SHP77 (cell line): ENCODE measurements around the gene RIMBP2.

ENCODE experiments used
- DNase-seq, 2 experiments: peaks; one replicate each; lab custom pipeline; 2025; lab: John Stamatoyannopoulos, UW

Gene RIMBP2

DNA sequence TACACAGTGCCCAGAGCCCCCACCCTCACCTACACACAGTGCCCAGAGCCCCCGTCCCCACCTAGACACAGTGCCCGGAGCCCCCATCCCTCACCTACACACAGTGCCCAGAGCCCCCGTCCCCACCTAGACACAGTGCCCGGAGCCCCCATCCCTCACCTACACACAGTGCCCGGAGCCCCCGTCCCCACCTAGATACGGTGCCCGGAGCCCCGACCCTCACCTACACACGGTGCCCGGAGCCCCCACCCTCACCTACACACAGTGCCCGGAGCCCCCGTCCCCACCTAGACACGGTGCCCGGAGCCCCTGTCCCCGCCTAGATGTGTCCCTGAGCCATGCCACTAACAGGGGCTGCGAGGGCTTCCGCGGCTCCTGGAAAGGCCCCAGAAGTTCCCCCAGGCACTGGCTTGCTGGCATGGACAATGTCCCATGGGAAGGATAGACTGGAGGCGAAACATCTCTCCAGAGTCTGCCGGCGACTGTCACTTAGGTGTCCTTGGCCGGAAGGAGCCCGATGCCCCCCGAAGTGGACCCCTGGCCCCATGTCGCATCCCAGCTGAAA, 232.4 kb downstream of the RIMBP2 start:
- DNase-seq: no peak

DNA sequence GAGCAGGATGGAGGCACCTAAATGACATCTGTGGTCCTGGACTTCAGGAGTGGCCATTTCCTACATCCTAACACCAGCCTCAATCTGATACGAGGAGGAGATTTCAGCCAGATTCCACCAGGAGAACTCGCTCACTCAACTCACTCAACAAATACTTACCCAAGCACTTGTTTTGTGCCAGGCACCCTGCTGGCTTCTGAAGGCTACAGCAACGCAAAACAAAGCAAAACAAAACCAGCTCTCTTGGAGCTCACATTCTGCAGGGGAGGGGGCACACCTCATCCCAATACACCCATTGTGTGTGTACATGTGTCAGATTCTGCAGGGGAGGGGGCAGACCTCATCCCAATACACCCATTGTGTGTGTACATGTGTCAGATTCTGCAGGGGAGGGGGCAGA, 233.7 kb downstream of the RIMBP2 start:
- DNase-seq: no peak

DNA sequence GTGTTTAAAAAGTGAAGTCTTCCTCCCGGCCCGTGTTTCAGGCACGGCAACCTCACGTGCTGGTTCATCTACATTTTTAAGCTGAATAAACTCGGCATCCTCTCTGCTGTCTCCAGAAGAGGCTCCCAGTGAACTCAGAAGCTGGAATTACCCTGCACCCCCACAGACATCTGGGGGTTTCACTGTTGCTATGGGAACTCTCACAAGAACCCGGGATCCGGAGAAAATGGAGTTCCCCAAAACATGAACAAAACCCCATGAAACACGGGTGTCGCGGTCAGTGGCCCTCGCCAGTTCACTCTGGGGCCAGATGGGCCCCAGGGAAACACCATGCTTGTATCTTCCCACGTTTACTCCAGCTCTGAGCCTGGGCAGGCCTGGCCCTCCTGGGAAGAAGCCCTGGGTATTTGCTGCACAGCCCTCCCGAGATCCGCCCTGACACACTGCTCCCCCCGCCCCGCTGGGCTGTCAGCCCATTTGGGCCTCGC, 234.7 kb downstream of the RIMBP2 start:
- no peak for DNase-seq

DNA sequence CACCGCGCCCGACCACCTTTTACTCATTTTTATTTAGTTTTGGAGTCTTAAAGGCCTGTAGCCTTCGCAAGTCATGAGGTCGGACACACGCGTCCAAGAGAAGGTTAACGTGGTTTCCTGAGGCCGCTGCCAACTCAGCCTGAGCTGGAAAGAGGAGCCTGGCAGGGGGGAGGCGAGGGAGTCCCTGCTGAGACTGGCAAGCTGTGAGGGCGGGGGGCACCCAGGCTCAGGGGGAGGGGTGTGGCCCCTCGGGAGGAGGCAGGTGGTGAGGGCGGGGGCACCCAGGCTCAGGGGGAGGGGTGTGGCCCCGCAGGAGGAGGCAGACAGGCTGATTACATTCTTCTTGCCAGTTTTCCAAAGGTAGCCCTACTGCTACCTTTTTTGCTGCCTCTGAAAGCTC, 235.2 kb downstream of the RIMBP2 start:
- DNase-seq: no peak

DNA sequence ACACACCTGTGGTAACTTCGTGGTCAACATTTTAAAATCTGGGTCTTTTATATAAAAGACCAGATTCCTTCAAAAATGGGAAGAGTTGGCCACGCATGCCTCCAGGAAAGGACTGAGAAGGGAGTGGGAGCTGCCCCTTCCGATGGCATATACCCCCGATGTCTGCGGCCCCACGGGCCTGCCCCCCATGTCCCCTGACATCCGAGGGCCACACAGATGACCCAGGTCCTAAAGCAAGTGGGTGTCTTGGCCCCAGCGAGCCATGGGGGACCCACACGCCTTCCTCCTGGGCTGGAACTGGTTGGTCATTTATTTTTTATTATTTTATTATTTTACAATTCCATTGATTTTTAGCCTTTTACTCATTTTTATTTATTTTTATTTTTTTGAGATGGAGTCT, 235.9 kb downstream of the RIMBP2 start:
- no peak for DNase-seq

DNA sequence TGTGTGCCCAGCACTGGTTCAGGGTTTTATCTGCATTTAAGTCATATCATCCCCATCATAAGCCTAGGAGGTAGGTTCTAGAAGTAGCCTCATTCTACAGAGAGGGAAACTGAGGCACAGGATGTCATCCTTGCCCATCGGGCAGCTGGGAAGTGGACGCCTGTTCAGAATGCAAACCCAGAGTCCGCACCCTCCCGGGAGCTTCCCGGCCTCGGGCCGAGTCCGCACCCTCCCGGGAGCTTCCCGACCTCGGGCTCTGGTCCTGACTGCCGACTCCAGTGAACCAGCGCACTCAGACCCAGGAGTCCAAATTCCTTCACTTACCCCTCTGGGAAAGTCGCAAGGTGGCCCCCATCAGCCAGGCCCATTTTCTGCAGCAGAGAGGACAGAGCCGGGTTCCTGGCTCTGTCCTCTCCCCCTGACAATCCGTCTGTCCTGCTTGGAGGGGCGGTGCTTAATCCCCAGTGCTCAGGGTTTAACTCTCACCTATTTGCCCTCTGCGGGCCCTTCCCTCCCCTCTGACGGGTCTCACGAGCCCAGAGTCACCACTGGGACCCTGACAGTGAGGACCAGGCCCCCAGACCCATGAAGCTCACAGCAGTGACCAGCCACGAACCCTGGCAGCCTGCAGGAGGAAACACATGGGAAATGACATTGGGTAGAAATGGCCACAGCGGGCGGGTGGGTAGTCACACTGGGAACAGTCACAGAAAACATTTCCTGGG, 236.5 kb downstream of the RIMBP2 start:
- no peak for DNase-seq

DNA sequence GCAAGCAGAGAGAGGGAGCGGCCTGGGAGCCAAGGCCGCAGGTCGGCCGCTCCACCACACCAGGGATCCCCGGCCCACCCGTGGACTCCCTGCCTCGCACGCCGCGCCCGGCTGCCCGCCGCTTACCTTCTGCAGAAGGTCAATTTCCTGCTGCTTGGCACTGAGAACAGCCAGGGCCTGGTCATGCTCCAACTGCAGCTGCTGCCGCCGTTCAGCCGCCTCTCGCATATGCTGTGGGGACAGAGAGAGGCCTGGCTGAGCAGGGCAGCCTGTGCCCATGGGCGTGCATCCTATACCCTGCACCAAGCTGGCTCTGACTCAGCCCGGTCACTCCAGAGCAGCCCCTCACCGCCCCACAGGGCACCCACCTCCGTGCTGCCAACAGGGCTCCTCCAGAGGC, 237.3 kb downstream of the RIMBP2 start:
- DNase-seq: no peak

DNA sequence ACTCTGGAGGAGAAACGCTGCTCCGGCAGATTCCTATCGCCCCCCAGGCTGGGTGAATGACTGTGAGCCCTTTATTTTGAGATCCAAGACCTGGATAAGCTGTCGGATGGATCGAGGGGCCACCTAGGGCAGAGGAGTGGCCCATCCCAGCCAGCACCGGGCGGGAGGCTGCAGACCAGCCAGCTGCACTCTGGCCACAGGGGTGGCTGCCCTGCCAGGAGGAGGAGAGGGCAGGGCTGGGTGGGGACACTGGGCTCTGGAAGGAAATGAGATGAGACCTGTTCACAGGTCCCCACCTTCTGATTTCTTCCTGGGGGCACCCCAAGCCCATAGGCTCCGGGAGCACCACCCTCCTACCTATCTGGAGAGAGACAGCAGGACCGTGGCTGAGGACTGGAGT, 238.4 kb downstream of the RIMBP2 start:
- no peak for DNase-seq

DNA sequence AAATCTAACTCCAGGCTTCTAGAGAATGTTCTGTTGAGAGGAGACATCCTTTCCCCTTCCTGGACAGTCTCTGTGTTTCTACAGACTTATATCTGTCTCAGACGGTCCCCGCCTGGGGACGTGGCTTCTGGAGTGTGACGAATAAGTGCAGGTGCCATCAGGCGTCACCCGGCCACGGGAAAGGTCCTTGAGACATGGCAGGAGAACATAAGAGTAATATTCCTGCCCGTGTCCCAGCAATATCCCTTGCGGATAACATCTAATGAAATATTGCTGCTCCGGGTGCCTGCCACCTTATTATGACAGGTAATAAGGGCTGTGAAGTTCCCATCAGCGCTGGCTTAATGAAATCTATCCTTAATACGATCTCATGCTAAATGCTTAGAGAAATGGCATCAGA, 238.8 kb downstream of the RIMBP2 start:
- DNase-seq: no peak

DNA sequence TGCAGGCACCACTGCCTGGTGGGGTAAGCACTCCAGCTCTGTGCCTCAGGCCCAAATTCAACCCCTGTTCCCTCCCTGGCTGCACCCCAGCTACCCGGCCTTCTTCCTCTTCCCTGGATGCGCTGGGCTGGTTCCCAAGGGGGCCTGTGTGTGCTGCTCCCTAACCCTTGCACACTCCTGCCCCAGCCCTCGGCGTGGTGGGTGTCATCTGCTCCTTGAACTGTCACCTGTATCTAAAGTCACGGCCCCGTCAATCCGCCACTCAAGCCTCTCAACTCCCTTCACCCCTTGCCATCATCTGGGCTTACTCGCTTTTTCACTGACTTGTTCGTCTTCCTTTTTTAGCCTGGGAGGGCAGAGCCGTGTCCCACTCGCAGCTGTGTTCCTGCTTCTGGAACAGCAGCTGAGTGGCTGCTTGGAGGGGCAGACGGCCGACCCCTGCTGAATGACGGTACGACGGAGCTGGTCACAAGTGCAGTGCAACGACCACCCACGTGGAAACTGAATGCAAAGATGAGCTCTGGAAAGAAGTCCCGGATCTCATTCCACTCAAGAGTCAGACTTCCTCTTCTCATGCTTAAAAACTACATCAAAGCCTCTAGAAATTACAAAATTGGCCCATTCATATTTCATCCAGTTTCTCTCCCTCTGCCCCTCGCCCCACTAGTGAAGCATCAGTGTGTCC, 239.5 kb downstream of the RIMBP2 start:
- DNase-seq: no peak

DNA sequence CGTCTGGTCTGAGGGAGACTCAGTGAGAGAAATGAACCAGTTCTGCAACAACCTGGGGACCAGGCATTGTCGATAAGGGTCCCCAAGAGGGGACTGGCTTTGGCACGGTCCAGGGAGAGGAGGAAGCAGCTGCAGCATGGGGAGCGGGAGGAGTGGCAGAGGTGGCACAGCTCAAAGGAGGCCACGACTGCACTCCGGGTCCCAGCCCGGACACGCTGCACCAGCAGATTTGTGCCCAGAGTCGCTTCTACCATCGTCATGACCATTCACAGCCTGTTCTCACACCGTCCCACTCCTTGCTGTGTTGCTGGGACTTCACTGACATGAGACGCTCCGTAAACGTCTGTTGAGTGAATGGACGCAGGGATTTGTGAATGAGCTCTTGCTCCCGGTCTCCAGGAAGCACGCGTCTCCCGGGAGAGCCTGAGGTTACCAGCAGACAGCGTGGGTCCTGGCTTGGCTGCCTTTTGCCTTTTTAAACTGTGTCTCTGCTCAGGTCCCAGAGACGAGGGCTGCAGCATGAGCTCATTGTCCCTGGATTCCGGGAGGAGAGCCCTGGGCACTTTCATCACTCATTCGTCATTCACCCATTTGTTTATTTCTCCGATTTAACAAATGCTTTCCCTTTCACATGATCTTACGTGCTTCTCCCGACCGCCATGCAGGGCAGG, 241.4 kb downstream of the RIMBP2 start:
- DNase-seq: no peak

DNA sequence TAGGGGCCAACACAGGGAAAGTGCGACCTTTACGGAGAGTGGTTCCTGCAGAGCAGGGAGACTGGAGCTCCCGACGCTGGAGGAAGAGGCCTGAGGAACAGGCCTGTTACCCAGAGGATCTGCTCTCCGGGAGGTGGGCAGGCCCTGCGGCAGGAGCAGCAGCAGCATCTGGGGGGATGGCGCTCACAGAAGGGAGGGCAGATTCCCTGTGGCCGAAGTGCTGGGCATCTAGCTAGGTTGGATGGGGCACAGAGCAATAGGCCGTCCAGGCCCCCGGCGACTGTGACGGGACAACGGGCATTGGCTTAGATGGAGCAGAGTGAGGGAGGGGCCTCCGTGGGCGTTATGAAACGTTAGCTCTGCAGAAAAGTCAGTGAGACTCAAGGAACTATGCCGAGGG, 242.8 kb downstream of the RIMBP2 start:
- DNase-seq: no peak

DNA sequence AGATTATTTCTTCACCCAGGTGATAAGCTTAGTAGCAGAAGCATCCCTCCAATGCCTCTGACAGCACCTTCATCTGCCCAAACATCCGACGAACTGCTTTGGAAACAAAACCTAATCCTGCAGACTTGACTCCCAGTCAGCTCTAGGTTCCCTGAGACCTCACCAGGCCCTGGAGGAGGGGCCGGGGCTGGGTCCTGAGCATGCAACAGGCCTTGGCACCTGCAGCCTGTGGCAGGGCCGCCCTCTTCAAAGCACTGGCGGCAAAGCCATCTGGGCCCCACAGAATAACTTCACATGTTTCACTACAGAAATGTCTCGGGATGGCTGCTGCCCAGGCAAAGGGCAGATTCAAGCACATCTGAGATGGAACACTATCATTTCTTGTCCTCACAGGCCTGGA, 245.1 kb downstream of the RIMBP2 start:
- DNase-seq: no peak

DNA sequence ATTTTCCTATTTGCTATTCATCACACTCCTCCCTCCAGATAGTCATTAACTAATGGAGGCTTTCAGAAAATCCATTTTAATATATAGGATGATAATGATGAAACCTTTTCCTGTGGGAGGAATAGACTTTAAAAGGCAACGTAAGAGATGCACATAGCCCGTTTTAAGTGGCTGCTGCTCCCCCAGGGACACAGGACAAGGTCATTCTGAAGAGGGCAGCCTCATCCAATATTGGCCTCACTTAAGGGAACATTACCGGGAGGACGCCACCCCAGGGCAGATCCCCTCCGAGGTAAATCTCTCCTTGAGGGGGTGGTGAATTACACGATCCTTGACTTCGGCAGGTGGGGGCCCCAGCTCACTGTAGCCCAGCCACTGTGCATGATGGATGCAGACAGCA, 246.5 kb downstream of the RIMBP2 start:
- no peak for DNase-seq

DNA sequence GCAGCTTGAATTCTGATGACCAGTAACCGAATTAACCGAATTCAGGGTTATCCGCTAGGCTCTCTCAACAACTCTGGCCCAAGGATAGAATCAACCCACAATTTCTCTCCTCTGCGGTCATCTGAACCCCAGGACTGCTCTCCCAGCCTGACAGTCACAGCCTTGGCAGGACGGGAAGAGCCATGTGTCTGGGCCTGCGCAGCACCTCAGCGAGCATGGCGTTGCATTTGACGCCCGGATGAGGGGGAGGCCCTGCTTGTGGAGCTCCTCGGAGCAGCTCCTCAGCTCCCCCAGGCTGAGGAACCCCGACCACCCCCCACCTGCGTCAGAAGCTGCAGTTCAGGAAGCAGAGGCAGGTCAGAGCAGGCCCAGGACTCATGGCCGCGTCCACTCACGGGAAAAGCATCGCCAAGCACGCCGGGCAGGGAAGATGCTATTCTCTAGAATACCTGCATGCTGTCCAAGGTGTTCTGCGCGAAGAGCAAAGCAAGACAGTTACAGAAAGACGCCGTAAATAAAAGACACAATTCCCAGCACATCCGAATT, 247.3 kb downstream of the RIMBP2 start:
- DNase-seq: no peak

DNA sequence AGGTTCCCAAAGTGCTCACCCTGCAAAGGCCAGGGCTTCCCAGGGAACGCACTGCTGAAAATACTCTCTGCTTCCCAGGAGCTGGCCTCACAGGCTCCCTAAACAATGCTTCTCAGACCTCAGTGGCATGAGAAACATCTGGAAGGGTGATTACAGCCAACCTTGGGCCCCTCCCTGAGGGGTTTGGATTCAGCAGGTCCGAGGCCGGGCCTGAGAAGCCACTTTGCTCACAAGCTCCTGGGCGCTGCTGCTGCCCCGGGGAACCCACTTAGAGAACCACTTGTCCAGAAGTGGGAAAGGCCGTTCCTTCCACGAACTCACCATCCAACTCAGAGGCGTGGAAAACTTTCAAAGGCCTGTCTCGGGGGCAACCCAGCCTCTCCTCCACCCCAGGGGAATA, 247.9 kb downstream of the RIMBP2 start:
- DNase-seq: no peak

DNA sequence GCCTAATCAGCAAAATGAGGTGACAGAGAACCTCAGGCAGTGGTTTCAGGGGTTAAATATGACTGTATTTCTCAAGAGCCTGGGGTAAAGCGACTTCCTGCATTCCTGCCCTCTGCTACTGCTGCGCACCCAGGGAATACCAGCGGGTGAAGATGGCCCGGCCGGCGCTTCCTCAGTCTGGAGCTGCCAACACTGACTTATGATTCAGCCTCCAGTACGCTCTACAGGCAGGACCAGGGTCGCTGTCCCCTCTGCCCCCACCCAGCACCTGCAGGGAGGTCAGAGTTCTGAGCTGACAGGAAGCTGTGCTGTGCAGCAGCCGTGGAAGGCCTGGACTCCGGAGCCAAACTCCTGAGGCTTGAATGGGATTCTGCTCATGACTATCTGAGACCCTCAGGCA, 250.5 kb downstream of the RIMBP2 start:
- DNase-seq: no peak

DNA sequence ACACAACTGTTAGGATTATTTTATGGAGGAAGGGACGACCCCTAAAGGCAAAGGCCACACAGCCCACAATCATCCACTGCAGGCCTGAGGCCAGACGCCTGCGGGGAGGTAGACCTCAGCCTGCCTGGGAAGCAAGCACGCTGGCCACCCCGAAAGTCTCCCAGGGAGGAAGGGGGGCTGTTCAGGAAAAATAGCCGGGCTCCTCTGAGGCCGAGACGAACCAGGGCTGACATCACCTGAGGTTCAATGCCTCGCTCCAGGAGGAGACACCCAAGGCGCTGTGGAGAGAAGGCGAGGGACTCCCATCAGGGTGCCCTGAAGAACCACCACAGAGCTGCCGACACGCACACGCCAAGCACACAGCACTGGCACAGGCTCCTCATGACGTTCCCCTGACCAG, 251.1 kb downstream of the RIMBP2 start:
- DNase-seq: no peak

DNA sequence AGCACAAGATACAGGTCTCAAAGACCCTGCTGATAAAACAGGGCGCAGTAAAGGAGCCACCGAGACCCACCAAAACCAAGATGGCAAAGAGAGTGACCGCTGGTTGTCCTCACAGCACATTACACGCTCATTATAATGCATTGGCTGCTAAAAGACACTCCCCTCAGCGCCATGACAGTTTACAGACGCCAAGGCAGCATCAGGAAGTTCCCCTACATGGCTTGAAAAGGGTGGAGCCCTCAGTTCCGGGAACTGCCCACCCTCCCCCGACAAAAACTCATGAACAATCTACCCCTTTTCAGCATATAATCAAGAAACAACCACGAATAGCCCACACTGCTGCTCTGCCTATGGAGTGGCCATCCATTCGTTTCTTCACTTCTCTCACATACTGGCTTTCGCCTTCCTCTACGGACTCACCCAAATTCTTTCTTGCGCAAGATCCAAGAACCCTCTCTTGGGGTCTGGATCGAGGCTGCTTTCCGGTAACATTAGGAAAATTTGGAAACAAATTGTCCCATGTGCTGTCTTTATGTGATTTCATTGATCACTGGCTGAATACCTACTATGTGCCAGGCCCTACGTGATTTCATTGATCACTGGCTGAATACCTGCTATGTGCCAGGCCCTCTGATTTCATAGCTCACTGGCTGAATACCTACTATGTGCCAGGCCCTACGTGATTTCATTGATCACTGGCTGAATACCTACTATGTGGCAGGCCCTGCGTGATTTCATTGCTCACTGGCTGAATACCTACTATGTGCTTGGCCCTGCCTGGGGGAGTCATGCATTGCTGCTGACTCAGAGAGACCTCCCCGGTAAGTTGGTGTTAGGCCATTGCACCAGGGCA, 252.1 kb downstream of the RIMBP2 start:
- DNase-seq: no peak

DNA sequence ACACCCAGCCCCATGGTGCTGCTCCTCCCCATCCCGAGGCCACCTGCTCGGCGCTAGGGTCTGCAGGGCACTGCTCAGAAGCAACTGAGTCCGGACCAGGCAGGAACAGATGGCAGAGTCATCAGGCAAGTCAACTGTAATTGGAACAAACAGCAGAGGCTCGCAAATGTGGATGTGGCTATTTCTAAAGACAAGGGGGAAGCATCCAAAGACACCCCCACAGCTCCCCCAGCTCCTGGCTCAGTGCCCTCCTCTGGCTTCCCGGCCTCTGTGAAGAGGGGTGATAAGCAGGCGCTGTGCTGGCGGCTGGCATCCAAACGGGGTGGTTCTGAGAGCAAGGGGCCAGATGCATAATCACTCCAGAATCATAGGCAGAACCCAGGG, 252.8 kb downstream of the RIMBP2 start:
- DNase-seq: no peak

DNA sequence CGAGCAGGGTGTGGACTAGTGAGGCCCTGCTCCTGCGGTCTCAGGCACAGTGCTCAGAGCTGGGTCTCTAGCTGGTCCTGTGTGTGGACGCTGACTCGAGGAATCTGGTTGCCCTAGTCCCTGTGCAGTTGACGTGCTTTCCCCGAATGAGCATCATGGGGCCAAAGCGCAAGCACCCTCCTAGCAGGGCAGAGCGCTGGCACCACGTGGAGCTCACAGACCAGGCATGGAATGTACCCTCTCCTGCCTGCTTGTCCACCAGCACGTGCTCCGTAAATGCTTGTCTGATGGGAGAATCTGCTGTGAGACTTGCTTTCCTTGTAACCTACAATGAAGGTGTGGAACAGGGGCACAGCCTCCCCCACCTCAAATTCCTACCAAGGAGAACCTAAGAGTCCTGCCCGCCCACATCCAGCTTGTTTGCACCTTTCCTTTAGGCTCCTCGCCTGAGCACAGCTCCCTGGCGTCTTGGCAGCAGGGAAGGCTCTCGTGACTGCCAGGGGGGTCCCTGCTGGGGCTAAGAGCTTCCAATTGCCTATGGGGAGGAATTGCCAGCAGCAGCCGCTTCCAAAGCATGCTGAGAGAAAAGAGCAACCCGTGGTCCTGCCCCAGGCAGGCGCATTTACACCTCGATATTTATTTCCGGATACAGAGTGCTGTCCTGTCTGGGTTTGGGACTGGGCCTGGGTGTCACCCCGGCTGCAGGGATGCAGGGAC, 253.4 kb downstream of the RIMBP2 start:
- no peak for DNase-seq
